ENCODE results near the gene TTYH2. TPM values are rescaled to one million over a fixed set of nuclear protein-coding genes. Genes with fewer than 3 reads are reported as not detected.
A peak's percentile ranks its signal among the peaks of the same experiment; 100 is the strongest.

TTYH2 gene
- total and polyA plus RNA-seq, 3 experiments from 2014 or later: 6.0 to 17.4 (median 17.1) TPM

DNA sequence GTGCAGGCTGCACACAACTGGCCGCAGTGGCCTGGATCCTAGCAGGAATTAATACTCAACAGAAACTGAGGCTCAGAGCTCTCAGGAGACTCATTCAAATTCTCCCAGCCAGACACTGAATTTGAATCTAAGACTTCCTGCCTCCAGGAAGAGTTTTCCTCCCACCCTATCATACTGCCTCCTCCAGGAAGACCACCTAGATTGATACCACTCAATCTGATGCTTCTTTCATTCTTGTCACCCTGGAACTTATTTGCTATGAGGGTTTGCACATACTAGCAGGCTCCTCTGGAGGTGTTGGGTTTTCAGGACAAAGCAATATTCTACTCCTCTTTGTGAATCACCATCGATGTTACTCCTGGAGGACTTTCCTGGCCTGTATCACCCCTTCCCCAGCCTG is 15.6 kb upstream of the TTYH2 start:
- H3K36me3 ChIP-seq (ENCODE audit: insufficient read depth, low read length): no peaks in the 10 kb centered on the region
- Mint-ChIP-seq H3K4me3 (no peak overlapping the region), H3K36me3 (no peaks in the 10 kb centered on the region), H3K27me3 (peaks cover 35 to 74% of the 10 kb centered on the region in 2 donors), H3K4me1 (peaks cover 3 to 13% (median 11%) of the 10 kb centered on the region in 3 donors), H3K9me3 (no peaks in the 10 kb centered on the region), H3K27ac (peak overlapping the region in 1 of 8 donors; percentile 96)
- H3K4me3 ChIP-seq (ENCODE audit: low read length): no peak overlapping the region
- no peak overlapping the region for H3K27ac ChIP-seq (ENCODE audit: low read depth, low read length)
- ChIA-PET POLR2A (no interaction called here), CTCF (no interaction called here)
- peaks cover 6% of the 10 kb centered on the region for H3K4me1 ChIP-seq (ENCODE audit: insufficient read depth, low read length)
- H3K9me3 ChIP-seq (ENCODE audit: low read length): no peaks in the 10 kb centered on the region
- H3K27me3 ChIP-seq (ENCODE audit: insufficient read depth, low read length, poor library complexity, severe bottlenecking): peaks cover 13% of the 10 kb centered on the region
- no peak for DNase-seq

DNA sequence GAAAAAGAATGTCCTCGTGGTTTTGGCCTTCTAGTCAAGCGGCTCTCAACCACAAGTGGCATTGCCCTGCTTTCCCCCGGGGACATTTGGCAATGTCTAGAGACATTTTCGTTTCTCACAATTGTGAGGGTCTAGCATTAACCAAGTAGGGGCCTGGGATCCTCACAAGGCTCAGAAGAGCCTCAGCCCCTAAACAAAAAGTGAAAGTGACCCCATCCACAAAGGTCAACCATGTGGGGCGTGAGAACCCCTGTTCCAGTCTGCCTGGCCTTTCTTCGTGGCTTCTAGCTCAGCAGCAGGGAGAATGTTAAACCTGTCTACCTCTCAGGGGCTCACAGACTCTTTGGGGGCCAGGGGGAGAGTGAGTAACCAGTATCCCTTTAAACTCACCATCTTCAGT is 14.7 kb upstream of the TTYH2 start:
- H3K9me3 ChIP-seq (ENCODE audit: low read length): no peaks in the 10 kb centered on the region
- DNase-seq: no peak
- Mint-ChIP-seq H3K9me3 (no peaks in the 10 kb centered on the region), H3K27ac (no peak overlapping the region), H3K4me1 (peaks cover 11 to 21% (median 20%) of the 10 kb centered on the region in 3 donors), H3K4me3 (peak overlapping the region in 1 of 7 donors; percentile 40), H3K27me3 (peaks cover 30 to 70% of the 10 kb centered on the region in 2 donors), H3K36me3 (peaks cover 2 to 4% (median 3%) of the 10 kb centered on the region in 3 donors)
- H3K4me1 ChIP-seq (ENCODE audit: insufficient read depth, low read length): peaks cover 11% of the 10 kb centered on the region
- CTCF ChIA-PET: interaction anchor here (0.8 to 1.5 kb wide), 2 partner anchors 7 to 64 kb away, joined by 3 to 8 read pairs; no protein-coding TSS in a partner anchor
- no peaks in the 10 kb centered on the region for H3K36me3 ChIP-seq (ENCODE audit: insufficient read depth, low read length)
- H3K27me3 ChIP-seq (ENCODE audit: insufficient read depth, low read length, poor library complexity, severe bottlenecking): peaks cover 13% of the 10 kb centered on the region
- no peak overlapping the region for H3K4me3 ChIP-seq (ENCODE audit: low read length)
- H3K27ac ChIP-seq (ENCODE audit: low read depth, low read length): no peak overlapping the region
- POLR2A ChIA-PET: no interaction called here

DNA sequence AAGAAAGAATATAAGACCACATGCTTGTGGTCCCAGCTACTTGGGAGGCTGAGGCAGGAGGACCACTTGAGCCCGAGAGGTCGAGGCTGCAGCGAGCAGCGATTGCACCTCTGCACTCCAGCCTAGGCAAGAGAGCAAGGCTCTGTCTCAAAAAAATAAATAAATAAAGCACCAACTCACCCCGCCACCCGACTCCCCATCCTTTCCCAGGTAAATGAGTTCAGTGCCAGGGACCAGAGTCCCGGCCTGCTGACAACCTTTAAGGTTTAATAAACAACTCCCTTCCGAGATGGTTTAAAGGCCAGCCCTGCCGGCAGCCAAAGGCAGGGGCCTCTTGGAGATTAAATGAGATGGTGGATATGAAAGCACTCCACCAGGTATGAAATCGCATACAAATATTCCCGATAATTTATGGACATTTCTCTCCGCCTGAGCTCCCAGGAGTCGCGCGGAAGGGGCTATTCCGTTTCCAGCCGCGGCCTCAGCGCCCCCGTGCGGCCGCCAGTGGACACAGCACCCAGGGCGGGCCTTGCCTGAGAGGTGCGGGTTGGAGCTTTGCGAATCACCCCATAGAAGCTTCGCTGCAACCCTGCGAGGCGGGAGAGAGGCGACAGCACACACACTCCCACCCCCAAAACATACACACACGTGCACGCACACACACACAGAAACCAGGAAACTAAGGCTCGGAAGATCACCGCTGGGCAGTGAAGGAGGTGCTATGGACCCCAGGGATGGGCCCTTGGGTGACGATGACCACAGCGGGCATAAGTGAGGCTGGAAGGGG is 13.9 kb upstream of the TTYH2 start:
- Mint-ChIP-seq H3K4me3 (peak overlapping the region in 2 of 7 donors; percentile 10 to 77), H3K4me1 (peaks cover 11 to 21% (median 19%) of the 10 kb centered on the region in 3 donors), H3K27me3 (peaks cover 29 to 66% of the 10 kb centered on the region in 2 donors), H3K36me3 (peaks cover 2 to 9% (median 4%) of the 10 kb centered on the region in 3 donors), H3K27ac (peak overlapping the region in 3 of 8 donors; percentile 52 to 72 (median 66)), H3K9me3 (no peaks in the 10 kb centered on the region)
- DNase-seq: peak; percentile 46 to 68 (median 52)
- H3K36me3 ChIP-seq (ENCODE audit: insufficient read depth, low read length): no peaks in the 10 kb centered on the region
- POLR2A ChIA-PET: no interaction called here
- H3K4me3 ChIP-seq (ENCODE audit: low read length): no peak overlapping the region
- peaks cover 17% of the 10 kb centered on the region for H3K4me1 ChIP-seq (ENCODE audit: insufficient read depth, low read length)
- CTCF ChIA-PET: interaction anchor here (0.7 to 1.5 kb wide), 12 partner anchors 8 to 546 kb away, joined by 3 to 8 read pairs (median 3); partner anchors contain the start of gene TTYH2
- peaks cover 13% of the 10 kb centered on the region for H3K27me3 ChIP-seq (ENCODE audit: insufficient read depth, low read length, poor library complexity, severe bottlenecking)
- H3K27ac ChIP-seq (ENCODE audit: low read depth, low read length): no peak overlapping the region
- no peaks in the 10 kb centered on the region for H3K9me3 ChIP-seq (ENCODE audit: low read length)

DNA sequence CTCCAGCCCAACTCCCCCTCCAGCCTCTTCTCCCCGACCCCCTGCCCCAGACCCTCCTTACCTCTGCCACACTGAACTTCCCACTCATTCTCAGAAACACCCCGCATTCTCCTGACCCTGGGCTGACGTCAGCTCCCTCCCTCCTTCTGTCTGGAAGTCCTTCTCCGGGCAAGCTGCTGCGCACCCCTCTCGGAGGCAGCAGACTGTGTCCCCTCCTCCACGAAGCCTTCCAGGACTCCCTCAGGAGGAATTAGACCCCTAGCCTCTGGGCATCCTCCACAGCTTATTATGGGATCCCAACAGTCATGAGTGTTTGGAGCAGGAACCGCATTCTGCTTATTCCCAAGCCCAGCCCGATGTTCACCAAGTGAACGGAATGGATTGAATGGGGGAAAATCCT is 13.3 kb upstream of the TTYH2 start:
- Mint-ChIP-seq H3K4me1 (peaks cover 16 to 26% (median 19%) of the 10 kb centered on the region in 3 donors), H3K27me3 (peaks cover 27 to 60% of the 10 kb centered on the region in 2 donors), H3K9me3 (no peaks in the 10 kb centered on the region), H3K36me3 (peaks cover 4 to 14% (median 6%) of the 10 kb centered on the region in 3 donors), H3K4me3 (peak overlapping the region in 1 of 7 donors; percentile 77), H3K27ac (peak overlapping the region in 1 of 8 donors; percentile 72)
- ChIA-PET CTCF (interaction anchor here (0.7 to 1.5 kb wide), 11 partner anchors 9 to 546 kb away, joined by 3 to 8 read pairs (median 3); partner anchors contain the start of gene TTYH2), POLR2A (no interaction called here)
- no peaks in the 10 kb centered on the region for H3K9me3 ChIP-seq (ENCODE audit: low read length)
- peaks cover 1% of the 10 kb centered on the region for H3K36me3 ChIP-seq (ENCODE audit: insufficient read depth, low read length)
- DNase-seq: no peak
- H3K27me3 ChIP-seq (ENCODE audit: insufficient read depth, low read length, poor library complexity, severe bottlenecking): peaks cover 8% of the 10 kb centered on the region
- no peak overlapping the region for H3K27ac ChIP-seq (ENCODE audit: low read depth, low read length)
- peaks cover 23% of the 10 kb centered on the region for H3K4me1 ChIP-seq (ENCODE audit: insufficient read depth, low read length)
- no peak overlapping the region for H3K4me3 ChIP-seq (ENCODE audit: low read length)

DNA sequence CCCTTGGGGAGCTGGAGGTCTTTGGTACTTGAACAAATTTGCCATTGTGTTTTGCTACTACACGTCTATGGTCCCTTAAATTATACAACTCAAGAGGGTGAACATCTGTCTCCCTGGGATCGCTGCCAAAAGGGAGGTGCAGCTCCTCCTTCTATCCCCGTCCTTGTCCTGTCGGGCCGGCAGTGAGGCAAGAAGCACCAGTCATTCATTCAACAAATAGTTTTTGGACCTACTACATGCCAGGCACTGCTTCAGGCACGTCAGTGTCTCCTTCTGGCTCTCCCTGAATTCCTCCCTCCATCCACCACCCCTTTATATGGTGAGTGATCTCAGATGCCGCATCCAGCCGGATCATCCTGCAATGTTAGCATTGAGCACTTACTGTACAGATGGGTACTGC is 12.1 kb upstream of the TTYH2 start:
- peaks cover 8 to 24% (median 10%) of the 10 kb centered on the region in 3 donors for H3K36me3 Mint-ChIP-seq
- peaks cover 7% of the 10 kb centered on the region for H3K27me3 ChIP-seq (ENCODE audit: insufficient read depth, low read length, poor library complexity, severe bottlenecking)
- no peak overlapping the region for H3K27ac ChIP-seq (ENCODE audit: low read depth, low read length)
- POLR2A ChIA-PET: no interaction called here
- no peak for DNase-seq
- peak overlapping the region in 3 of 8 donors; percentile 8 to 86 (median 39) for H3K27ac Mint-ChIP-seq
- no peaks in the 10 kb centered on the region for H3K9me3 Mint-ChIP-seq
- peaks cover 25 to 38% (median 29%) of the 10 kb centered on the region in 3 donors for H3K4me1 Mint-ChIP-seq
- H3K9me3 ChIP-seq (ENCODE audit: low read length): no peaks in the 10 kb centered on the region
- H3K36me3 ChIP-seq (ENCODE audit: insufficient read depth, low read length): peaks cover 11% of the 10 kb centered on the region
- H3K4me3 ChIP-seq (ENCODE audit: low read length): no peak overlapping the region
- peaks cover 35% of the 10 kb centered on the region for H3K4me1 ChIP-seq (ENCODE audit: insufficient read depth, low read length)
- peak overlapping the region in 1 of 7 donors; percentile 56 for H3K4me3 Mint-ChIP-seq
- CTCF ChIA-PET: interaction anchor here (1.1 kb wide), 1 partner anchor 91 kb away, joined by 3 read pairs; no protein-coding TSS in a partner anchor
- H3K27me3 Mint-ChIP-seq: peaks cover 22 to 51% of the 10 kb centered on the region in 2 donors

DNA sequence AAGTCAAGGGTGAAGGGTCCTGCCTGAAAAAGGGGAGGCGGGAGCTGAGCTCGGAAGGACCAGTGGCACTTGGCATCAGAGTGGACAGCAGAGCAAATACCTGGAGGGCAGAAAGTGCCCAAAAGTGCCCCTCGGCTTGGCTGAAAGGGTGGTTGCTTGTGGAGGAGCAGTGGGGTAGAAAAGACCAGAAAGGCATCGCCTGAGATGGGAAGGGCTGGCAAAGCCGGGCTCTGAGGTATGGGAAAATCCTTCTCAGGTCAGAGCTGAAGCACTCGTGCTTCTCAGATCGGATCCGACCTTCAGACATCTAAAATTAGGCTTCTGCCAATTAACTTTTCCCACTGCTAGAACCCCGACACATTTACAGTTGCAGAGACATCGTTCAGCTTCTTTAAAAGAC is 11.4 kb upstream of the TTYH2 start:
- Histone ChIP-seq H3K9me3 (ENCODE audit: low read length) (no peaks in the 10 kb centered on the region), H3K4me1 (ENCODE audit: insufficient read depth, low read length) (peaks cover 38% of the 10 kb centered on the region), H3K4me3 (ENCODE audit: low read length) (no peak overlapping the region), H3K36me3 (ENCODE audit: insufficient read depth, low read length) (peaks cover 14% of the 10 kb centered on the region), H3K27ac (ENCODE audit: low read depth, low read length) (no peak overlapping the region), H3K27me3 (ENCODE audit: insufficient read depth, low read length, poor library complexity, severe bottlenecking) (peaks cover 7% of the 10 kb centered on the region)
- DNase-seq: no peak
- H3K27me3 Mint-ChIP-seq: peaks cover 20 to 47% of the 10 kb centered on the region in 2 donors
- H3K9me3 Mint-ChIP-seq: no peaks in the 10 kb centered on the region
- peak overlapping the region in 1 of 8 donors; percentile 86 for H3K27ac Mint-ChIP-seq
- POLR2A ChIA-PET: interaction anchor here (1.4 kb wide), 1 partner anchor 11 kb away, joined by 7 read pairs; the partner anchor contains the start of gene TTYH2
- CTCF ChIA-PET: interaction anchor here (1.3 to 5.2 kb wide), 3 partner anchors 9 to 255 kb away, joined by 4 to 42 read pairs (median 5); no protein-coding TSS in a partner anchor
- H3K36me3 Mint-ChIP-seq: peaks cover 8 to 28% (median 10%) of the 10 kb centered on the region in 3 donors
- peaks cover 27 to 42% (median 34%) of the 10 kb centered on the region in 3 donors for H3K4me1 Mint-ChIP-seq
- H3K4me3 Mint-ChIP-seq: peak overlapping the region in 3 of 7 donors; percentile 39 to 86 (median 83)

DNA sequence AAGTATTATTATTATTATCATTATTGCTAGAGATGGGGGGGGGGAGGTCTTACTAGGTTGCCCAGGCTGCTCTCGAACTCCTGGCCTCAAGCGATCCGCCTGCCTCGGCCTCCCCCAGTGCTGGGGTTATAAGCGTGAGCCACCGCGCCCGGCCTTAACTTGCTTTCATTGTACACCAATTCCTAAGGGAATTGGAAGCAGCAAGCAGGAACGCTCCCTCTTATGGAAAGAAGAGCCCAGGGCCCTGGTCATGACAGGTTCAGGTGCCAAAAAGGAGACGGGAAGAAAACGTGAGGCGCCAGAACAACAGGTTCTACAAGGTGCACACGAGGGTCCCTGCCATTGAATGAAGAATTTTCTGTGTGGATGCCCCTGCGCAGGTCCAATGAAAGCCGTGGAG is 10.4 kb upstream of the TTYH2 start:
- H3K9me3 ChIP-seq (ENCODE audit: low read length): no peaks in the 10 kb centered on the region
- peaks cover 7% of the 10 kb centered on the region for H3K27me3 ChIP-seq (ENCODE audit: insufficient read depth, low read length, poor library complexity, severe bottlenecking)
- peaks cover 43% of the 10 kb centered on the region for H3K4me1 ChIP-seq (ENCODE audit: insufficient read depth, low read length)
- DNase-seq: no peak
- Mint-ChIP-seq H3K27ac (peak overlapping the region in 4 of 8 donors; percentile 86 to 99 (median 97)), H3K36me3 (peaks cover 8 to 36% (median 10%) of the 10 kb centered on the region in 3 donors), H3K4me1 (peaks cover 33 to 45% (median 41%) of the 10 kb centered on the region in 3 donors), H3K27me3 (peaks cover 16 to 38% of the 10 kb centered on the region in 2 donors), H3K4me3 (peak overlapping the region; percentile 92 to 99 (median 97)), H3K9me3 (no peaks in the 10 kb centered on the region)
- no peak overlapping the region for H3K27ac ChIP-seq (ENCODE audit: low read depth, low read length)
- POLR2A ChIA-PET: interaction anchor here (0.6 to 1.4 kb wide), 4 partner anchors 9 to 160 kb away, joined by 4 to 8 read pairs (median 6); partner anchors contain the start of gene TTYH2
- CTCF ChIA-PET: interaction anchor here (0.8 to 5.2 kb wide), 11 partner anchors 8 to 254 kb away, joined by 3 to 42 read pairs (median 4); partner anchors contain the start of gene TTYH2
- H3K4me3 ChIP-seq (ENCODE audit: low read length): peak overlapping the region; percentile 90
- H3K36me3 ChIP-seq (ENCODE audit: insufficient read depth, low read length): peaks cover 21% of the 10 kb centered on the region
